AG09309 (cell line): ENCODE data around the gene LMCD1.

Experiments
- DNase-seq: peaks from one replicate; pipeline ENCODE4 v3.0.0-alpha.2; 2010; ENCODE audit warnings: low read depth
- H3K4me3 ChIP-seq: 2 replicates; pipeline ENCODE4 v1.5.1; 2011; ENCODE audit warnings: mild to moderate bottlenecking, low read depth, low read length, moderate library complexity; ENCODE audit not compliant: control insufficient read depth
- CTCF ChIP-seq: IDR thresholded peaks from 2 replicates; pipeline ENCODE4 v1.5.1; 2011; ENCODE audit warnings: mild to moderate bottlenecking, low read depth, low read length, inconsistent platforms; ENCODE audit not compliant: insufficient read depth, control insufficient read depth; ENCODE audit errors: missing control alignments

Gene LMCD1

GRCh38 chr3:8607234-8608040 is 105.8 kb downstream of the LMCD1 start:
- H3K4me3 ChIP-seq: no peak overlapping the region
- DNase-seq: peak; percentile 59
- TF ChIP-seq CTCF: peak; percentile 92

- DNase-seq: no peak
- H3K4me3 ChIP-seq: no peak overlapping the region
- no peak for TF ChIP-seq CTCF
Measured at GRCh38 chr3:8608041-8608790, 106.6 kb downstream of the LMCD1 start.

- no peak for DNase-seq
- H3K4me3 ChIP-seq: no peak overlapping the region
- TF ChIP-seq CTCF: no peak
Measured at GRCh38 chr3:8608791-8609467, 107.3 kb downstream of the LMCD1 start.

GRCh38 chr3:8610951-8611350 is 109.3 kb downstream of the LMCD1 start:
- H3K4me3 ChIP-seq: no peak overlapping the region
- no peak for DNase-seq
- TF ChIP-seq CTCF: no peak

GRCh38 chr3:8617921-8618320 is 116.3 kb downstream of the LMCD1 start:
- no peak for TF ChIP-seq CTCF
- H3K4me3 ChIP-seq: no peak overlapping the region
- DNase-seq: no peak

GRCh38 chr3:8618950-8619349 is 117.3 kb downstream of the LMCD1 start:
- DNase-seq: no peak
- no peak overlapping the region for H3K4me3 ChIP-seq
- TF ChIP-seq CTCF: no peak
